Skin of body (tissue), 2 donors: ENCODE results near the gene ART3. TPM values are rescaled to one million over a fixed set of nuclear protein-coding genes. Genes with fewer than 3 reads are reported as not detected.

Source experiments
- DNase-seq: peaks from one replicate; lab custom pipeline; 2025; lab: John Stamatoyannopoulos, UW
- total RNA-seq: library from RNA; depleted of rRNA; stranded (reverse); fragments of >200 nt; gene quantifications from one replicate; pipeline ENCODE4 v1.2.3, GENCODE V29; 2014

ART3 gene
- total RNA-seq, 1 donor from 2014 or later = 8.0 TPM

DNA sequence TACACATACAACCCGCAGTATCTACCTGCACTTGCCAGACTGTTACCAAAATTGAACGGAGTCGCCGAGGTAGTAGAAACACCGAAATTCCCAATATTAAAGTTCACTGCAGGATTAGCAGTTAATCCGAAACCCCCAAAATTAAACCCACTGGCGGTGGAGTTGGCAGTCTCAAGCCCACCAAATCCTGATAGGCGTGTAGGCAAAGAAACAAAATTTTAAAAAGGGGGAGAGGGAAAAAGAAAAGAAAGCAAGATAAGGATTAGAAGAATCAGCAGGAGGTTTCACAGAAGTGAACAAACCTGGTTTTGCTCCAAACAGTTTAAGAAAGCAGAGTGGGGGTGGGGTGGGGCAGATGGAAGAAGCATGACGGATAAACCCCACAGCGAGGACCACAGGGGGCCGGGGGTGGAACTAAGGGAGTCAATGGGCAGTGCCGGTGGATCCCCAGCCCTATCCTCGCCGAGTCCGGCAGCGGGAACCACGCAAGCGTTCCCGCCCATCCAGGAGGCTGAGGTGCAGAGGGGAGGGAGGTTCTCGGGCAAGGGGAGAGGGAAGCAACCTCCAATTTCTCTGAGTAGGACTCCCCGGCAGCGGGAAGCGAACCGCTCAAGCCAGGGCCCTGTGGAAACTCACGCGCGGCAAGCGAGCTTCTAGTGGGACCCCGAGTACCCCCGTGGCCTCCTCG lies 73.1 kb downstream of the ART3 start:
- DNase-seq = peak; percentile 6

GRCh38 chr4:76148142-76148865 lies 73.8 kb downstream of the ART3 start, which contains the start of gene NUP54:
TSS of gene NUP54 (minus strand) at chr4:76148397. CDS start at chr4:76148374, 23 bp downstream.
- peak; percentile 98 for DNase-seq

GRCh38 chr4:76153356-76153755 lies 78.8 kb downstream of the ART3 start:
- no peak for DNase-seq

- DNase-seq = no peak
These were observed 81.5 kb downstream of the ART3 start for GRCh38 chr4:76155979-76156378.

DNA sequence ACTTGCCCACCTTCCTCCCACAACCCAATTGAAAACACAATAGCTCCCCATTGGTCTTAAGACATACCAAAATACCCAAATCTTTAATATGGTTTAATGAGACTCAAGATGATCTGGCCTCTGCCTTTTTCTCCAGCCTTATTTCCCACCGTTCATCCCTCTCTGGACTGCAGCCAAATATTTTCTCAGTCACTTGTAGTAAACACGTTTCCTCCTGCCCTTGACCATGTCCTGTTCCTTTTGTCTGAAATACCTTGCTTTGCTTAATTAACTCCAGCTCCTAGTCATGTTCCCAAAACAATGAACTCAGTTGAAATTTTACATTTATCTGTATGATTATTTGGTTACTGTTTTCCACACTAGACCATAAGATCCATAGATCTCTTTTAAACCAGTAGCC lies 82.1 kb downstream of the ART3 start:
- DNase-seq = no peak

- DNase-seq = no peak
These were observed 85.8 kb downstream of the ART3 start for GRCh38 chr4:76160355-76160754.

Other genes starting within 250 kb of the ART3 start
- gene PPEF2, start 172.3 kb upstream of the ART3 start, total RNA-seq = 0.10 TPM
- 16.4 TPM for gene NAAA, start 133.7 kb upstream of the ART3 start, total RNA-seq
- gene SDAD1, start 83.8 kb upstream of the ART3 start, total RNA-seq = 35.0 TPM
- 0.10 TPM for gene CXCL9, start 67.2 kb upstream of the ART3 start, total RNA-seq
- gene CXCL10, start 51.2 kb upstream of the ART3 start, total RNA-seq = 1.7 TPM
- 0.49 TPM for gene CXCL11, start 38.6 kb upstream of the ART3 start, total RNA-seq
- gene NUP54, start 73.7 kb downstream of the ART3 start, total RNA-seq = 60.4 TPM
- gene SCARB2, start 139.1 kb downstream of the ART3 start, total RNA-seq = 129 TPM
- 2.1 TPM for gene FAM47E, start 177.0 kb downstream of the ART3 start, total RNA-seq
- gene STBD1, start 232.0 kb downstream of the ART3 start, total RNA-seq = 12.4 TPM